MCF 10A (cell line): Measurements from ENCODE around the gene FBXO21. TPM values are rescaled to one million over a fixed set of nuclear protein-coding genes. Genes with fewer than 3 reads are reported as not detected.

Experiments
- BruUV-seq: library from RNA; stranded (reverse); fragments of 400-500 nt; replicated peaks from 2 replicates; lab custom pipeline; 2021; lab: Mats Ljungman, UMichigan
- CTCF ChIA-PET: fragments of 300-600 bp; sonication (Branson Sonifier 250); formaldehyde crosslinking; extraction: SDS; loops from one replicate; lab custom pipeline; 2021; ENCODE audit warnings: antibody characterized with exemption, inconsistent platforms; lab: Yijun Ruan, JAX
- POLR2A ChIA-PET: fragments of 300-600, 350-650 bp; sonication (Branson Sonifier 250); formaldehyde crosslinking; extraction: SDS; loops from one replicate; lab custom pipeline; 2020; ENCODE audit warnings: antibody characterized with exemption, inconsistent platforms; lab: Yijun Ruan, JAX
- DNase-seq: peaks from one replicate; pipeline ENCODE4 v3.0.0-alpha.2; 2018; ENCODE audit not compliant: unreplicated experiment
- H3K27ac Mint-ChIP-seq: one replicate; pipeline ENCODE4 v1.8.0; 2022; ENCODE audit warnings: mild to moderate bottlenecking, low read depth, mixed read lengths; ENCODE audit not compliant: unreplicated experiment
- H3K27me3 Mint-ChIP-seq: one replicate; pipeline ENCODE4 v1.8.0; 2022; ENCODE audit warnings: mixed read lengths; ENCODE audit not compliant: insufficient read depth, unreplicated experiment
- H3K36me3 Mint-ChIP-seq: one replicate; pipeline ENCODE4 v1.8.0; 2022; ENCODE audit warnings: mild to moderate bottlenecking, moderate library complexity, mixed read lengths; ENCODE audit not compliant: insufficient read depth, unreplicated experiment
- H3K4me1 Mint-ChIP-seq: one replicate; pipeline ENCODE4 v1.8.0; 2022; ENCODE audit warnings: mixed read lengths; ENCODE audit not compliant: insufficient read depth, unreplicated experiment
- H3K4me3 Mint-ChIP-seq: one replicate; pipeline ENCODE4 v1.8.0; 2022; ENCODE audit warnings: mild to moderate bottlenecking, moderate library complexity, mixed read lengths; ENCODE audit not compliant: unreplicated experiment
- H3K9me3 Mint-ChIP-seq: one replicate; pipeline ENCODE4 v1.8.0; 2022; ENCODE audit warnings: mixed read lengths; ENCODE audit not compliant: unreplicated experiment
- CTCF ChIP-seq: fragments of 200-600 bp; IDR thresholded peaks from one replicate; pipeline ENCODE4 v1.8.0; 2022; ENCODE audit warnings: antibody characterized with exemption, mild to moderate bottlenecking; ENCODE audit not compliant: unreplicated experiment
- intact Hi-C: fragments of 100-400 bp; cut with micrococcal nuclease; formaldehyde crosslinking; loops from 2 replicates; pipeline ENCODE4 v1.14.1; 2022
- total RNA-seq: library from RNA; stranded (reverse); gene quantifications from 2 replicates; pipeline ENCODE4 v1.2.3, GENCODE V29; 2022

The FBXO21 gene
- total RNA-seq, 1 experiment from 2014 or later = 33.4 TPM

- no peaks in the 10 kb centered on the region for H3K9me3 Mint-ChIP-seq
- CTCF ChIA-PET = interaction anchor here (0.6 to 0.7 kb wide), 3 partner anchors 13 to 568 kb away, joined by 3 to 4 read pairs (median 3); no protein-coding TSS in a partner anchor
- H3K4me1 Mint-ChIP-seq = peaks cover 13% of the 10 kb centered on the region
- no peaks in the 10 kb centered on the region for H3K27me3 Mint-ChIP-seq
- POLR2A ChIA-PET = interaction anchor here (0.6 to 2.1 kb wide), 7 partner anchors 8 to 843 kb away, joined by 3 to 4 read pairs (median 3); partner anchors contain the start of gene RFC5
- peak overlapping the region; percentile 84 for H3K27ac Mint-ChIP-seq
- no TSS peak for BruUV-seq
- H3K4me3 Mint-ChIP-seq = peak overlapping the region; percentile 84
- intact Hi-C loops = no loop called here
- DNase-seq = peak; percentile 7
- TF ChIP-seq CTCF = no peak
- H3K36me3 Mint-ChIP-seq = peaks cover 29% of the 10 kb centered on the region
These were observed 1.1 kb downstream of the FBXO21 start for GRCh38 chr12:117188961-117189724.

GRCh38 chr12:117188121-117188665, 2.1 kb downstream of the FBXO21 start:
- no peak for TF ChIP-seq CTCF
- Mint-ChIP-seq H3K27ac (no peak overlapping the region), H3K4me1 (peaks cover 13% of the 10 kb centered on the region), H3K27me3 (no peaks in the 10 kb centered on the region), H3K4me3 (peak overlapping the region; percentile 84), H3K36me3 (peaks cover 34% of the 10 kb centered on the region), H3K9me3 (no peaks in the 10 kb centered on the region)
- CTCF ChIA-PET = interaction anchor here (0.5 to 0.6 kb wide), 3 partner anchors 14 to 991 kb away, joined by 3 to 4 read pairs (median 3); no protein-coding TSS in a partner anchor
- intact Hi-C loops = no loop called here
- POLR2A ChIA-PET = interaction anchor here (0.9 to 1.1 kb wide), 2 partner anchors 13 to 665 kb away, joined by 3 read pairs; no protein-coding TSS in a partner anchor
- BruUV-seq = TSS peak; percentile 46
- DNase-seq = no peak

- CTCF ChIA-PET = interaction anchor here (0.5 to 0.6 kb wide), 2 partner anchors 992 to 1080 kb away, joined by 3 to 6 read pairs; no protein-coding TSS in a partner anchor
- no peak for DNase-seq
- H3K27ac Mint-ChIP-seq = no peak overlapping the region
These were observed 2.8 kb downstream of the FBXO21 start for GRCh38 chr12:117187421-117187820.

More at GRCh38 chr12:117187421-117187820, 2.8 kb downstream of the FBXO21 start:
- no peak overlapping the region for H3K4me3 Mint-ChIP-seq
- H3K9me3 Mint-ChIP-seq = no peaks in the 10 kb centered on the region
- BruUV-seq = no TSS peak
- no peak for TF ChIP-seq CTCF
- H3K4me1 Mint-ChIP-seq = peaks cover 13% of the 10 kb centered on the region
- H3K36me3 Mint-ChIP-seq = peaks cover 42% of the 10 kb centered on the region
- POLR2A ChIA-PET = interaction anchor here (0.7 kb wide), 1 partner anchor 23 kb away, joined by 3 read pairs; no protein-coding TSS in a partner anchor
- intact Hi-C loops = no loop called here
- H3K27me3 Mint-ChIP-seq = no peaks in the 10 kb centered on the region
